Mucosa of gallbladder (tissue), 1 donor: ENCODE data around the gene SLC12A9. TPM values are rescaled to one million over a fixed set of nuclear protein-coding genes. Genes with fewer than 3 reads are reported as not detected.
"Not testable (repeated sequence)": the region's sequence is repeated elsewhere in the genome, so short reads cannot be mapped to it uniquely, and the experiment has no call there.

Experiments used
- DNase-seq: peaks from one replicate; pipeline ENCODE4 v3.0.0-alpha.2; 2020; ENCODE audit warnings: low spot score
- total RNA-seq: library from RNA; stranded (reverse); gene quantifications from one replicate; pipeline ENCODE4 v1.2.1, GENCODE V29; 2021
- donor health status: DM: no; HTN: no; CAD: no.

Gene SLC12A9
- 76.1 TPM for total RNA-seq

- DNase-seq = peak; percentile 89
Observed at GRCh38 chr7:100852048-100852872, at the start of gene SLC12A9. Gene SLC12A9, plus strand, starts transcription at chr7:100852713. Its CDS starts 1,485 bp downstream, at chr7:100854198.

DNA sequence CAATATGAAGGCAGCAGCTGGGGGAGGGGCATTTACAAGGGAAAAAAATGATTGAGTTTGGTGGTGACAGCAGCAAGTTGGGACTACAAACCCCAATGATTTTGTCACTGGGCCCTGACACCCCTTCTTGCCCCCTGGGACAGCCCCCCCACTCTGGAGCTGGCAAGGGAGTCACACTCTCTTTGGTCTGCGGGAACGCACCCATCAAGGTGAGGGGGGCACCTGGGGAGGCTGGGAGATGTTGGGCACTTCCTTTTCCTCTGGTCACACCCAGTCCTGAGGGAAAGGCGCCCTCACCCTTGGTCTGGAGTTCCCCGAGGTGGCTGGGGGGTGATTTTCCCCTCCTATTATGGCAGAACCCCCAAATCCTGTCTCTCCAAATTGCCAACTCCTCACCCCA is 49.6 kb upstream of the SLC12A9 start:
- no peak for DNase-seq

GRCh38 chr7:100803398-100804161 is 48.9 kb upstream of the SLC12A9 start:
- DNase-seq = peak; percentile 91

GRCh38 chr7:100804681-100805431 is 47.7 kb upstream of the SLC12A9 start:
- no peak for DNase-seq

DNA sequence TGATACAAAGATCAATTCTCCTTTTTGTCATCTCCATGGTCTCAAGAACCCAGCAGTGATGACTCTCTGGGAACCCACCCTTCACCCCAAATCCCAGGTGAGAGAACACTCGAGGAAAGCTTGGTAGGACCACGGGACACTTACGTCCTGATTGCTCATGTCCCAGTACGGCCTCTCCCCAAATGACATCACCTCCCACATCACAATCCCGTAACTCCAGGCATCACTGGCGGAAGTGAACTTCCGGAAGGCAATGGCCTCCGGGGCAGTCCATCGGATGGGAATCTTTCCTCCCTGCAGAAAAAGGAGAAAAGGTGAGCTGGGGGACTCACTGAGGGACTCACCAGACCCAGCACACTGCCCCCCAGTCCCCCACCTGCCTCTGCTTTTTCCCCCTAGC is 46.2 kb upstream of the SLC12A9 start:
- no peak for DNase-seq

GRCh38 chr7:100806883-100807282 is 45.6 kb upstream of the SLC12A9 start:
- not testable (repeated sequence) for DNase-seq

DNA sequence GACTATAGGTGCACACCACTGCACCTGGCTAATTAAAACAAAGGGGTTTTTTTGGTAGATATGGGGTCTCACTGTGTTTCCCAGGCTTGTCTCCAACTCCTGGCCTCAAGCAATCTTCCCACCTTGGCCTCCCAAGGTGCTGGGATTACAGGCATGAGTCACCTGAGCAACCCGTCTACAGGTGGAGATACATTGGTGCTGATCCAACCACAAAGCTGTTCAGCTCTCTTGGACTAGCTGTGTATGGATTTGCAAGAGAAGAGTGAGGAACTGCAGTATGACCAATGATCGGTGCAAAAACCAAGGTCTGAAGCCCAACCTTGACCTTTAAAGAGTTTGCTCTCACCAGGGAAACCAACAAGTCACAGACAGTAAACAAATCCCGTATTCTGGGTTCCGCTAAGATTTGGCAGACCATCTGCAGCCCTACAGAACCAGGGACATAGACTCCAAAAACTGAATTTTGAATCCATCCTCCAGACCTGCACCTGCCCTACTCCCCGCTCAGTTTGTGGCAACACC is 44.1 kb upstream of the SLC12A9 start:
- DNase-seq = no peak

GRCh38 chr7:100811480-100811879 is 41.0 kb upstream of the SLC12A9 start:
- DNase-seq = no peak

- DNase-seq = no peak
Observed at GRCh38 chr7:100812729-100813128, 39.8 kb upstream of the SLC12A9 start.

- DNase-seq = peak; percentile 57
Observed at GRCh38 chr7:100816515-100816914, 36.0 kb upstream of the SLC12A9 start.

GRCh38 chr7:100817097-100817496 is 35.4 kb upstream of the SLC12A9 start:
- no peak for DNase-seq

DNA sequence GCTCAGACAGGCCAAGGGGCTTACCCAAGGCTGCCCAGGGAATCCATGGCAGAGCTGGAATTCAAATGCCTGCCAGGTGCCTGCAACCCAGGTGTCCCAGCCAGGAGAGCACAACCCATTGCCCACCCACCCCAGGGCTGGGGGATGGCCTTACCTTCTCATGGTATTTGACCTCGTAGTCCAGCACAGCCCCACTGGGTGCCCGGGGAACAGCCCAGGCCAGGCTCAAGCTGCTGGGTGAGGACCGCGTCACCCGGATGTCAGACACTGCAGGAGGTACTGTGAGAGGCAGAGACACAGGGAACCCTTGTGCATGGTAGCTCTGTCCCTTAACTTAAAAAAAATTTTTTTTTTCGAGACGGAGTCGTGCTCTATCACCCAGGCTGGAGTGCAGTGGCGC is 34.1 kb upstream of the SLC12A9 start:
- no peak for DNase-seq

DNA sequence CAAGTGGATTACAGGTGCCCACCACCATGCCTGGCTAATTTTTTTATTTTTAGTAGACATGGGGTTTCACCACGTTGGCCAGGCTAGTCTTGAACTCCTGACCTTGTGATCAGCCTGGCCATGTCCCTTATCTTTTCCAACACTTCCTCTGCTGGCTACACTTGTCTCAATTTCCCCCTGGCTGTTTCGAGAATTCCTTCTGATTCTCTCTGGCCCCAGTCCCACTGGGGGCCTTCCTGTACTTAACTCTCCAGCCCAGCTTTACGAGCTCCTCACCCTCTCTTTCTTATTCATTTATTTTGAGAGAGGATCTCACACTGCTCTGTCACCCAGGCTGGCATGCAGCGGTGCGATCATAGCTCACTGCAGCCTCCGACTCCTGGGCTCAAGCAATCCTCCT is 33.7 kb upstream of the SLC12A9 start:
- no peak for DNase-seq

DNA sequence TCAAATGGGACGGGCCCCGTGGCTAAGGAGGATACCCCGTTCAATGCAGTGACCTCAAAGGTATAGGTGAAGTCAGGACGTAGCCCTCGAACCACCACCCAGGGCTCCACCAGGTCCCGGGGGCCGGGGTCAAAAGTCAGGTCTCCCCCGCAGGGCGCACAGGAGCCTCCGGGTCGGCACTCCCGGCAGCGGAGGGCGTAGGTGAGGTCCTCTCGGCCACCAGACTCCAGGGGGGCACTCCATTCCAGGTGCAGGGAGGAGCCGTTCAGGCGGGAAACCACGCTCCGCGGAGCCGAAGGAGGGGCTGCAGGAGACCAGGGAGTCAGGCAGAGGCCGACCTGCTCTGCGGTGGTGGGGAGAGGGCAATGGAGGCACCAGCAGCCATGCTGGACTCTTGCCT is 32.9 kb upstream of the SLC12A9 start:
- DNase-seq = no peak

DNA sequence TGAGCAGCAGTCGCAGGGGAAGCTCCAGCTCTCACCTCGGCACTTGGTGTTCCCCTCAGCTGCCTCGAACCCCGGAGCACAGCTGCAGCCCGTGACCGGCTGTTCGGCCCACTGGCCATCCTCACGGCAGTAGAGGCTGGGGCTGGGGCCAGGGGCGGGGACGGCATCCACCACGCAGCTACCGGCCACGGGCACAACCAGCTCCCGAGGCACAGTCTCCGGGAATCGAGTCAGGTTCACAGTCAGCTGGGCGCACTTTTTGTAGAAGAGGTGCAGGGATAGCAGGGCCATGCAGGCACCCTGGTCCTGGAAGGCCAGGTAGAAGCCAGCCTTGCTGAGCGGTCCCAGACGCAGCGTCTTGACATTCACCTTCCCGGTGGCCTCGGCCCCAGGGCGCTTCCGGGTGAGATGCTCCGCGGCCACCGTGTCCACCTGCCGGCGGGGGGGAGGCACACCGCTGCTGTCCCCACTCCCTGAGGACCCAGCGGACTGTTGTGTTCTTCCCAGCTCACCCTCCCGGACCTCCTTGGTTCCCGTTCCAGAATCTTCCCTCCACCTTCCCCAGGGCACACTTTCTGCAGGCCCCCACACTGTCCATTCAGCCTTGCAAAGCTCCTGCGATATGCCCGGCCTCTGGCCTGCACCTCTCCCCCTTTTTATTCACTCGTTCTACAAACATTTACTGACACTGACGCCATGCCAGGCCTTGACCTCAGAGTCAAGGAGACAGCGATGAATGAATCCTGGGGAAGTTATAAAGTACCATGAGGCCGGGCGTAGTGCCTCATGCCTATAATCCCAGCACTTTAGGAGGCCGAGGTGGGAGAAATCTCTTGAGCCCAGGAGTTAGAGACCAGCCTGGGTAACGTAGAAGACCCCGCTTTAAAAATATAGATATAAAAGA is 30.0 kb upstream of the SLC12A9 start:
- no peak for DNase-seq

- DNase-seq = no peak
Observed at GRCh38 chr7:100823140-100823525, 29.4 kb upstream of the SLC12A9 start.

GRCh38 chr7:100823534-100823933 is 29.0 kb upstream of the SLC12A9 start:
- no peak for DNase-seq

DNA sequence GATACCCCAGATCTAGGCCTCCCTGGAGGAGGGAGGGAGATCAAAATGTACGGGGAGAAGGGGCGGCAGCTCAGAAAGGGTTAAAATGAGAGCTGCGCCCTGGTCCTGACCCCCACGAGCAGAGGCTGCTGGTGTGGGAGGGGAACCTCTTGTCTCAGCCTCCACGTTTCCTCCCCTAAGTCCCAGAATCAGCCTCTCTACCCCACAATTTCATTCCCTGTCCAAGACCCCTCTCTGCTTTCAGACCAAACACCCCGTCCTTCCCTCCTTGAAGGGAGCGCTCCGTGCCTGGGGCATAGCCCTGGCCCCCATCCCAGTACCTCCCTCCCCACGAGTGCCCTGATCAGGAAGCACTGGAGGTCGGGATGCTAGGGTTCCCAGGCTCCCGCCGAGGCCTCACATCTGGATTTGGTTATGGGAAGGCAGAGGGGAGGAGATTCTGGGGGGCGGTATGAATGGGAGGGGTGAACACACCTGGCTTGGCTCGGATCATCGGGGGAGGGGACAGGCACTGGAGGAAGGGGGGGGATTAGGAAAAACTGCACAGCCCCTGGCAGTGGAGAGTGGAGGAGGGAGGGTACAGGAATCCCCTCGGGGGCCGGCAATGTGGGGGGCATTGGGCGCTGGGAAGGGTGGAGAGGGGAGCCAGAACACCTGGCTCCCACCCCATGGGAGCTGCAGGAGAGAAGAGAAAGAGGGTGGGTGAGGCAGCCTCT is 27.9 kb upstream of the SLC12A9 start:
- no peak for DNase-seq

GRCh38 chr7:100825215-100825671 is 27.3 kb upstream of the SLC12A9 start:
- DNase-seq = no peak
